Measurements from ENCODE around the gene RND3.

RND3 gene

GRCh38 chr2:150485114-150485870 lies 2.2 kb downstream of the RND3 start (continued):
- TF ChIP-seq, protein P1, sequence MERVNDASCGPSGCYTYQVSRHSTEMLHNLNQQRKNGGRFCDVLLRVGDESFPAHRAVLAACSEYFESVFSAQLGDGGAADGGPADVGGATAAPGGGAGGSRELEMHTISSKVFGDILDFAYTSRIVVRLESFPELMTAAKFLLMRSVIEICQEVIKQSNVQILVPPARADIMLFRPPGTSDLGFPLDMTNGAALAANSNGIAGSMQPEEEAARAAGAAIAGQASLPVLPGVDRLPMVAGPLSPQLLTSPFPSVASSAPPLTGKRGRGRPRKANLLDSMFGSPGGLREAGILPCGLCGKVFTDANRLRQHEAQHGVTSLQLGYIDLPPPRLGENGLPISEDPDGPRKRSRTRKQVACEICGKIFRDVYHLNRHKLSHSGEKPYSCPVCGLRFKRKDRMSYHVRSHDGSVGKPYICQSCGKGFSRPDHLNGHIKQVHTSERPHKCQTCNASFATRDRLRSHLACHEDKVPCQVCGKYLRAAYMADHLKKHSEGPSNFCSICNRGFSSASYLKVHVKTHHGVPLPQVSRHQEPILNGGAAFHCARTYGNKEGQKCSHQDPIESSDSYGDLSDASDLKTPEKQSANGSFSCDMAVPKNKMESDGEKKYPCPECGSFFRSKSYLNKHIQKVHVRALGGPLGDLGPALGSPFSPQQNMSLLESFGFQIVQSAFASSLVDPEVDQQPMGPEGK (tag by site-specific recombination; IDR thresholded peaks at IDR 0.05): peak; percentile 48
- TF ChIP-seq ZNF660 (tag by site-specific recombination; IDR thresholded peaks at IDR 0.05): no peak
- TF ChIP-seq ZNF433 (tag by site-specific recombination; IDR thresholded peaks at IDR 0.05; ENCODE audit: low read depth): no peak
- TF ChIP-seq ZNF169 (tag by site-specific recombination; IDR thresholded peaks at IDR 0.05): no peak
- TF ChIP-seq ZNF48 (tag by site-specific recombination; IDR thresholded peaks at IDR 0.05): no peak
- no peak for TF ChIP-seq MZF1 (tag by site-specific recombination; IDR thresholded peaks at IDR 0.05; ENCODE audit: borderline replicate concordance)
- no peak for TF ChIP-seq ZNF175 (tag by site-specific recombination; IDR thresholded peaks at IDR 0.05)
- no peak for TF ChIP-seq SETDB1 (IDR thresholded peaks at IDR 0.05; ENCODE audit: insufficient read length, low read length)
- TF ChIP-seq ZNF621 (tag by site-specific recombination; IDR thresholded peaks at IDR 0.05): no peak
- no peak for TF ChIP-seq ZNF214 (tag by site-specific recombination; IDR thresholded peaks at IDR 0.05; ENCODE audit: borderline replicate concordance)
- no peak for TF ChIP-seq ZNF549 (tag by site-specific recombination; IDR thresholded peaks at IDR 0.05)
- TF ChIP-seq, protein P2, sequence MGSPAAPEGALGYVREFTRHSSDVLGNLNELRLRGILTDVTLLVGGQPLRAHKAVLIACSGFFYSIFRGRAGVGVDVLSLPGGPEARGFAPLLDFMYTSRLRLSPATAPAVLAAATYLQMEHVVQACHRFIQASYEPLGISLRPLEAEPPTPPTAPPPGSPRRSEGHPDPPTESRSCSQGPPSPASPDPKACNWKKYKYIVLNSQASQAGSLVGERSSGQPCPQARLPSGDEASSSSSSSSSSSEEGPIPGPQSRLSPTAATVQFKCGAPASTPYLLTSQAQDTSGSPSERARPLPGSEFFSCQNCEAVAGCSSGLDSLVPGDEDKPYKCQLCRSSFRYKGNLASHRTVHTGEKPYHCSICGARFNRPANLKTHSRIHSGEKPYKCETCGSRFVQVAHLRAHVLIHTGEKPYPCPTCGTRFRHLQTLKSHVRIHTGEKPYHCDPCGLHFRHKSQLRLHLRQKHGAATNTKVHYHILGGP (tag by site-specific recombination; IDR thresholded peaks at IDR 0.05): no peak
- TF ChIP-seq ZSCAN23 (tag by site-specific recombination; IDR thresholded peaks at IDR 0.05): no peak
- TF ChIP-seq ZNF518A (tag by site-specific recombination; conservative IDR thresholded peaks at IDR 0.05; ENCODE audit: low read depth): no peak
- no peak for TF ChIP-seq ZNF596 (tag by site-specific recombination; IDR thresholded peaks at IDR 0.05)
- peak; percentile 77 for TF ChIP-seq ZNF335 (tag by site-specific recombination; conservative IDR thresholded peaks at IDR 0.05)
- no peak for TF ChIP-seq ZNF785 (tag by site-specific recombination; IDR thresholded peaks at IDR 0.05)
- TF ChIP-seq, protein P3, sequence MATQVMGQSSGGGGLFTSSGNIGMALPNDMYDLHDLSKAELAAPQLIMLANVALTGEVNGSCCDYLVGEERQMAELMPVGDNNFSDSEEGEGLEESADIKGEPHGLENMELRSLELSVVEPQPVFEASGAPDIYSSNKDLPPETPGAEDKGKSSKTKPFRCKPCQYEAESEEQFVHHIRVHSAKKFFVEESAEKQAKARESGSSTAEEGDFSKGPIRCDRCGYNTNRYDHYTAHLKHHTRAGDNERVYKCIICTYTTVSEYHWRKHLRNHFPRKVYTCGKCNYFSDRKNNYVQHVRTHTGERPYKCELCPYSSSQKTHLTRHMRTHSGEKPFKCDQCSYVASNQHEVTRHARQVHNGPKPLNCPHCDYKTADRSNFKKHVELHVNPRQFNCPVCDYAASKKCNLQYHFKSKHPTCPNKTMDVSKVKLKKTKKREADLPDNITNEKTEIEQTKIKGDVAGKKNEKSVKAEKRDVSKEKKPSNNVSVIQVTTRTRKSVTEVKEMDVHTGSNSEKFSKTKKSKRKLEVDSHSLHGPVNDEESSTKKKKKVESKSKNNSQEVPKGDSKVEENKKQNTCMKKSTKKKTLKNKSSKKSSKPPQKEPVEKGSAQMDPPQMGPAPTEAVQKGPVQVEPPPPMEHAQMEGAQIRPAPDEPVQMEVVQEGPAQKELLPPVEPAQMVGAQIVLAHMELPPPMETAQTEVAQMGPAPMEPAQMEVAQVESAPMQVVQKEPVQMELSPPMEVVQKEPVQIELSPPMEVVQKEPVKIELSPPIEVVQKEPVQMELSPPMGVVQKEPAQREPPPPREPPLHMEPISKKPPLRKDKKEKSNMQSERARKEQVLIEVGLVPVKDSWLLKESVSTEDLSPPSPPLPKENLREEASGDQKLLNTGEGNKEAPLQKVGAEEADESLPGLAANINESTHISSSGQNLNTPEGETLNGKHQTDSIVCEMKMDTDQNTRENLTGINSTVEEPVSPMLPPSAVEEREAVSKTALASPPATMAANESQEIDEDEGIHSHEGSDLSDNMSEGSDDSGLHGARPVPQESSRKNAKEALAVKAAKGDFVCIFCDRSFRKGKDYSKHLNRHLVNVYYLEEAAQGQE (tag by site-specific recombination; IDR thresholded peaks at IDR 0.05): no peak
- TF ChIP-seq ZNF560 (tag by site-specific recombination; IDR thresholded peaks at IDR 0.05; ENCODE audit: borderline replicate concordance): no peak
- peak; percentile 16; the same call in 1 of the 2 replicates for TF ChIP-seq GLIS2 (tag by site-specific recombination; IDR thresholded peaks at IDR 0.05)
- no peak for TF ChIP-seq ZNF239 (tag by site-specific recombination; IDR thresholded peaks at IDR 0.05)
- TF ChIP-seq HOXD13 (CRISPR knock-in tag; IDR thresholded peaks at IDR 0.05; ENCODE audit: borderline replicate concordance): no peak
- TF ChIP-seq ZNF664 (tag by site-specific recombination; IDR thresholded peaks at IDR 0.05): no peak
- no peak for TF ChIP-seq ZNF2 (tag by site-specific recombination; IDR thresholded peaks at IDR 0.05)
- TF ChIP-seq ZNF600 (tag by site-specific recombination; IDR thresholded peaks at IDR 0.05): no peak
- TF ChIP-seq ZSCAN18 (tag by site-specific recombination; IDR thresholded peaks at IDR 0.05): no peak
- TF ChIP-seq RBAK (tag by site-specific recombination; IDR thresholded peaks at IDR 0.05): no peak
- peak; percentile 38; the same call in 1 of the 2 replicates for TF ChIP-seq SP3 (tag by site-specific recombination; IDR thresholded peaks at IDR 0.05)
